SK-N-SH (cell line): Measurements from ENCODE around the gene TRPM2. TPM values are rescaled to one million over a fixed set of nuclear protein-coding genes. Genes with fewer than 3 reads are reported as not detected.

Experiments used
- CTCF ChIA-PET: fragments of 300-600, 350-600 bp; formaldehyde crosslinking; extraction: SDS; loops from one replicate; lab custom pipeline; 2021; lab: Yijun Ruan, JAX
- POLR2A ChIA-PET: fragments of 350-600 bp; sonication (Branson Sonifier 250); formaldehyde crosslinking; extraction: SDS; loops from one replicate; lab custom pipeline; 2020; ENCODE audit warnings: antibody characterized with exemption, inconsistent platforms; lab: Yijun Ruan, JAX
- DNase-seq: peaks from one replicate; pipeline ENCODE4 v3.0.0; 2012
- H2AFZ ChIP-seq: fragments of 200-600 bp; sonication (generic); 2 replicates; pipeline ENCODE4 v1.8.1; 2016; ENCODE audit warnings: antibody characterized with exemption, mild to moderate bottlenecking, low read depth
- H3F3A ChIP-seq: fragments of 200-600 bp; sonication (generic); replicated peaks from 2 replicates; pipeline ENCODE3; 2016; ENCODE audit warnings: antibody characterized with exemption, mild to moderate bottlenecking; ENCODE audit not compliant: insufficient read depth
- H3K27ac ChIP-seq, 2 experiments: fragments of 200-500 bp in 1 of 2; fragments of 200-600 bp in 1 of 2; sonication (Bioruptor generic) in 1 of 2; sonication (generic), shearing (Covaris generic) in 1 of 2; 2 replicates each; pipeline versions ENCODE4 v1.5.1 to v1.6.1; 2014 to 2016; ENCODE audit warnings: low read depth in 2 of 2, inconsistent platforms in 1 of 2, low read length in 1 of 2, mild to moderate bottlenecking in 1 of 2, mixed read lengths in 1 of 2
- H3K27me3 ChIP-seq: fragments of 200-600 bp; sonication (generic), shearing (Covaris generic); 2 replicates; pipeline ENCODE4 v1.6.1; 2016; ENCODE audit warnings: mixed run types; ENCODE audit not compliant: insufficient read depth
- H3K36me3 ChIP-seq, 2 experiments: fragments of 200-500 bp in 1 of 2; fragments of 200-600 bp in 1 of 2; sonication (Bioruptor generic) in 1 of 2; sonication (generic) in 1 of 2; replicated peaks in 1 of 2; 2 replicates each; pipeline versions ENCODE3 to v1.5.1; 2014 to 2016; ENCODE audit warnings: low read length in 1 of 2, mild to moderate bottlenecking in 1 of 2; ENCODE audit not compliant: insufficient read depth in 2 of 2, control insufficient read depth in 1 of 2
- H3K4me1 ChIP-seq, 2 experiments: fragments of 200-500 bp in 1 of 2; fragments of 200-600 bp in 1 of 2; sonication (Bioruptor generic) in 1 of 2; sonication (generic), shearing (Covaris generic) in 1 of 2; 2 replicates each; pipeline versions ENCODE4 v1.5.1 to v1.6.1; 2014 to 2016; ENCODE audit warnings: low read depth in 1 of 2, low read length in 1 of 2, mixed run types in 1 of 2; ENCODE audit not compliant: insufficient read depth in 2 of 2, control insufficient read depth in 1 of 2
- H3K4me2 ChIP-seq: fragments of 200-600 bp; sonication (generic), shearing (Covaris generic); 2 replicates; pipeline ENCODE4 v1.6.1; 2017; ENCODE audit warnings: mixed run types
- H3K4me3 ChIP-seq, 2 experiments: fragments of 200-500 bp in 1 of 2; fragments of 200-600 bp in 1 of 2; sonication (Bioruptor generic) in 1 of 2; sonication (generic), shearing (Covaris generic) in 1 of 2; 2 replicates each; pipeline versions ENCODE4 v1.5.1 to v1.8.1; 2014 to 2016; ENCODE audit warnings: low read depth in 2 of 2, inconsistent platforms in 1 of 2, low read length in 1 of 2, mild to moderate bottlenecking in 1 of 2, mixed read lengths in 1 of 2, moderate library complexity in 1 of 2
- H3K79me2 ChIP-seq: fragments of 200-600 bp; sonication (generic); 2 replicates; pipeline ENCODE4 v1.8.1; 2017; ENCODE audit warnings: mild to moderate bottlenecking; ENCODE audit not compliant: insufficient read depth
- H3K9ac ChIP-seq: fragments of 200-600 bp; sonication (generic); 2 replicates; pipeline ENCODE4 v1.6.1; 2017; ENCODE audit warnings: mixed run types
- H3K9me2 ChIP-seq: fragments of 200-600 bp; sonication (generic); 2 replicates; pipeline ENCODE4 v1.6.1; 2017; ENCODE audit warnings: mixed run types
- H3K9me3 ChIP-seq: fragments of 200-600 bp; sonication (generic); 2 replicates; pipeline ENCODE4 v1.6.1; 2017; ENCODE audit warnings: mixed run types, mild to moderate bottlenecking, moderate library complexity
- H4K20me1 ChIP-seq: fragments of 200-600 bp; sonication (generic); 2 replicates; pipeline ENCODE4 v1.6.1; 2017; ENCODE audit warnings: mild to moderate bottlenecking, mixed run types; ENCODE audit not compliant: insufficient read depth
- CTCF ChIP-seq: fragments of 200-600 bp; sonication (generic); IDR thresholded peaks from 2 replicates; pipeline ENCODE4 v1.6.1; 2017; ENCODE audit warnings: antibody characterized with exemption, mild to moderate bottlenecking, moderate library complexity
- ELF1 ChIP-seq: IDR thresholded peaks from 2 replicates; pipeline ENCODE4 v1.4.0; 2012
- GATA2 ChIP-seq: sonication (generic); formaldehyde crosslinking; IDR thresholded peaks from 2 replicates; pipeline ENCODE4 v1.5.0; 2020; ENCODE audit warnings: mild to moderate bottlenecking, missing genetic modification reagents
- MXI1 ChIP-seq: IDR thresholded peaks from 2 replicates; pipeline ENCODE4 v1.6.1; 2012; ENCODE audit warnings: mild to moderate bottlenecking, low read depth, low read length, improper control_type of control experiment
- NFIC ChIP-seq: IDR thresholded peaks from 2 replicates; pipeline ENCODE4 v1.4.0; 2012; ENCODE audit warnings: borderline replicate concordance
- RCOR1 ChIP-seq: fragments of 150-350 bp; IDR thresholded peaks from 2 replicates; pipeline ENCODE4 v1.6.1; 2017; ENCODE audit warnings: antibody characterized with exemption, low read length
- RFX5 ChIP-seq: IDR thresholded peaks from 2 replicates; pipeline ENCODE4 v1.6.1; 2012; ENCODE audit warnings: mild to moderate bottlenecking, improper control_type of control experiment, low read length
- TAF1 ChIP-seq: IDR thresholded peaks from 2 replicates; pipeline ENCODE4 v1.6.1; 2012; ENCODE audit warnings: low read depth, mild to moderate bottlenecking, low read length, moderate library complexity, borderline replicate concordance
- TCF12 ChIP-seq: IDR thresholded peaks from 2 replicates; pipeline ENCODE4 v1.4.0; 2012
- WGBS: methylation state at CpG from one replicate; pipeline ENCODE4 v1.1.6; 2017; ENCODE audit warnings: low lambda C conversion rate; 5-methylcytosine and 5-hydroxymethylcytosine counted together
- polyA plus RNA-seq, 3 experiments: library from polyadenylated mRNA; depleted of rRNA; stranded (reverse); fragments of >200 nt; gene quantifications; 2 replicates each; pipeline ENCODE4 v1.2.3, GENCODE V29; 2012
- TF ChIP-seq, protein P1 (sequence below): IDR thresholded peaks from 2 replicates; pipeline ENCODE4 v1.6.1; 2012; ENCODE audit warnings: mild to moderate bottlenecking, low read depth, low read length, moderate library complexity
- TF ChIP-seq, protein P2 (sequence below): IDR thresholded peaks from 2 replicates; pipeline ENCODE4 v1.4.0; 2012; ENCODE audit warnings: low read depth, borderline replicate concordance
- TF ChIP-seq, protein P3 (sequence below): IDR thresholded peaks from 2 replicates; pipeline ENCODE4 v1.4.0; 2012; ENCODE audit warnings: low read depth, borderline replicate concordance

Gene TRPM2
- polyA plus RNA-seq, 1 of the 3 experiments (the other 2 are of a cell fraction), result not detected

- Histone ChIP-seq H3F3A (peaks cover 10% of the 10 kb centered on the region), H3K4me2 (no peak overlapping the region), H3K79me2 (no peaks in the 10 kb centered on the region), H3K9me3 (peaks cover 9% of the 10 kb centered on the region), H3K36me3 (no peaks in the 10 kb centered on the region), H3K4me3 (no peak overlapping the region), H2AFZ (no peak overlapping the region), H3K9me2 (no peaks in the 10 kb centered on the region), H3K27me3 (no peaks in the 10 kb centered on the region), H3K9ac (no peak overlapping the region), H3K4me1 (peaks cover 0 to 3% of the 10 kb centered on the region in 2 experiments; a peak in 1 of 4 replicates), H3K27ac (no peak overlapping the region), H4K20me1 (no peaks in the 10 kb centered on the region)
- no peak for TF ChIP-seq RFX5
- TF ChIP-seq, protein P1, sequence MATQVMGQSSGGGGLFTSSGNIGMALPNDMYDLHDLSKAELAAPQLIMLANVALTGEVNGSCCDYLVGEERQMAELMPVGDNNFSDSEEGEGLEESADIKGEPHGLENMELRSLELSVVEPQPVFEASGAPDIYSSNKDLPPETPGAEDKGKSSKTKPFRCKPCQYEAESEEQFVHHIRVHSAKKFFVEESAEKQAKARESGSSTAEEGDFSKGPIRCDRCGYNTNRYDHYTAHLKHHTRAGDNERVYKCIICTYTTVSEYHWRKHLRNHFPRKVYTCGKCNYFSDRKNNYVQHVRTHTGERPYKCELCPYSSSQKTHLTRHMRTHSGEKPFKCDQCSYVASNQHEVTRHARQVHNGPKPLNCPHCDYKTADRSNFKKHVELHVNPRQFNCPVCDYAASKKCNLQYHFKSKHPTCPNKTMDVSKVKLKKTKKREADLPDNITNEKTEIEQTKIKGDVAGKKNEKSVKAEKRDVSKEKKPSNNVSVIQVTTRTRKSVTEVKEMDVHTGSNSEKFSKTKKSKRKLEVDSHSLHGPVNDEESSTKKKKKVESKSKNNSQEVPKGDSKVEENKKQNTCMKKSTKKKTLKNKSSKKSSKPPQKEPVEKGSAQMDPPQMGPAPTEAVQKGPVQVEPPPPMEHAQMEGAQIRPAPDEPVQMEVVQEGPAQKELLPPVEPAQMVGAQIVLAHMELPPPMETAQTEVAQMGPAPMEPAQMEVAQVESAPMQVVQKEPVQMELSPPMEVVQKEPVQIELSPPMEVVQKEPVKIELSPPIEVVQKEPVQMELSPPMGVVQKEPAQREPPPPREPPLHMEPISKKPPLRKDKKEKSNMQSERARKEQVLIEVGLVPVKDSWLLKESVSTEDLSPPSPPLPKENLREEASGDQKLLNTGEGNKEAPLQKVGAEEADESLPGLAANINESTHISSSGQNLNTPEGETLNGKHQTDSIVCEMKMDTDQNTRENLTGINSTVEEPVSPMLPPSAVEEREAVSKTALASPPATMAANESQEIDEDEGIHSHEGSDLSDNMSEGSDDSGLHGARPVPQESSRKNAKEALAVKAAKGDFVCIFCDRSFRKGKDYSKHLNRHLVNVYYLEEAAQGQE, result no peak
- TF ChIP-seq, protein P2, sequence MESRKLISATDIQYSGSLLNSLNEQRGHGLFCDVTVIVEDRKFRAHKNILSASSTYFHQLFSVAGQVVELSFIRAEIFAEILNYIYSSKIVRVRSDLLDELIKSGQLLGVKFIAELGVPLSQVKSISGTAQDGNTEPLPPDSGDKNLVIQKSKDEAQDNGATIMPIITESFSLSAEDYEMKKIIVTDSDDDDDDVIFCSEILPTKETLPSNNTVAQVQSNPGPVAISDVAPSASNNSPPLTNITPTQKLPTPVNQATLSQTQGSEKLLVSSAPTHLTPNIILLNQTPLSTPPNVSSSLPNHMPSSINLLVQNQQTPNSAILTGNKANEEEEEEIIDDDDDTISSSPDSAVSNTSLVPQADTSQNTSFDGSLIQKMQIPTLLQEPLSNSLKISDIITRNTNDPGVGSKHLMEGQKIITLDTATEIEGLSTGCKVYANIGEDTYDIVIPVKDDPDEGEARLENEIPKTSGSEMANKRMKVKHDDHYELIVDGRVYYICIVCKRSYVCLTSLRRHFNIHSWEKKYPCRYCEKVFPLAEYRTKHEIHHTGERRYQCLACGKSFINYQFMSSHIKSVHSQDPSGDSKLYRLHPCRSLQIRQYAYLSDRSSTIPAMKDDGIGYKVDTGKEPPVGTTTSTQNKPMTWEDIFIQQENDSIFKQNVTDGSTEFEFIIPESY, result no peak
- no peak for TF ChIP-seq TCF12
- no peak for TF ChIP-seq ELF1
- TF ChIP-seq, protein P3, sequence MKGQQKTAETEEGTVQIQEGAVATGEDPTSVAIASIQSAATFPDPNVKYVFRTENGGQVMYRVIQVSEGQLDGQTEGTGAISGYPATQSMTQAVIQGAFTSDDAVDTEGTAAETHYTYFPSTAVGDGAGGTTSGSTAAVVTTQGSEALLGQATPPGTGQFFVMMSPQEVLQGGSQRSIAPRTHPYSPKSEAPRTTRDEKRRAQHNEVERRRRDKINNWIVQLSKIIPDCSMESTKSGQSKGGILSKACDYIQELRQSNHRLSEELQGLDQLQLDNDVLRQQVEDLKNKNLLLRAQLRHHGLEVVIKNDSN, result no peak
- TF ChIP-seq MXI1, result no peak
- DNase-seq, result no peak
- ChIA-PET CTCF (interaction anchor here (0.7 to 1.0 kb wide), 2 partner anchors 31 to 128 kb away, joined by 3 read pairs; no protein-coding TSS in a partner anchor), POLR2A (no interaction called here)
- 45% methylated on average over 14 of the region's 40 CpGs for WGBS
Observed at GRCh38 chr21:44425307-44425894, 72.0 kb downstream of the TRPM2 start.

DNA sequence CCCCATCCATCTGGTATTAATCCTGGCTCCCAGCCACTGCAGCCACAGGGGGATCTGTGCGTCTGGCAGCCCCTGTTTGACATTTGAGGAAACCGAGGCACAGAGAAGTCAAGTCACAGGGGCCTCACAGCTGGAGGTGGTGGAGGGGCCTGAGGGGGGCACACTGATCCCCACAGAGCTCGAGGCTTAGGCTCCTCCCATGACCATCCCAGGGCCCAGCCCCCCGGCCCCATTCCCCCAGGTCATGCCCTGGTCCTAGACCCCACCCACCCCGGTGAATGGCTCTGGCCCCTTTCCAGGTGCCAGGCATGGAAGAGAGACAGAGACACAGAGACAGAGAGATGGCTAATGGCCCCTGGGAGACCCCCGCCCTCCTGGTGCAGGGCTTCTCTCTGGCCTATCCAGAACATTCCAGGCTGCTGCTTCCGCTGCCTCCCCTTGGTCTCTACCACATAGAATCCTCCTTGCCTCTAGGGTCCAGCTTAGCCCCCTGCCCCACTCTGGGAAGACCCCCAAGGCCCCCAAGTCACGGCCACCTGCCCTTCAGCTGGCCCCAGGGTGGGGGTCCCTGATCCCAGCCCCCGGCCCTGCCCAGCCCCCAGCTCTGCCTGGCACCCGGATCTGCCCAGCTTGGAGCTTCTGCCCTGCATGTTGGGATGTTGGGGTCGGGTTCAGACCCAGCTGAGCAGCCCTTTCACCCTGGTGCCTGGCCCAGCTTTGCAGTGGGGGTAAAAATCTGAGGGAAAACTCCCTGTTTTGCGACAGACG is 72.7 kb downstream of the TRPM2 start:
- H3K4me1 ChIP-seq, result peaks cover 0 to 3% of the 10 kb centered on the region in 2 experiments; a peak in 1 of 4 replicates
- H3F3A ChIP-seq, result peaks cover 10% of the 10 kb centered on the region
- ChIA-PET POLR2A (interaction anchor here (0.5 kb wide), 1 partner anchor 386 kb away, joined by 3 read pairs; no protein-coding TSS in a partner anchor), CTCF (interaction anchor here (1.0 kb wide), 1 partner anchor 128 kb away, joined by 3 read pairs; no protein-coding TSS in a partner anchor)
- DNase-seq, result no peak
- H3K36me3 ChIP-seq, result no peaks in the 10 kb centered on the region
- H3K9ac ChIP-seq, result no peak overlapping the region
- H4K20me1 ChIP-seq, result no peaks in the 10 kb centered on the region
- TF ChIP-seq RCOR1 (no peak), GATA2 (CRISPR knock-in tag) (no peak), CTCF (no peak), NFIC (no peak), MXI1 (no peak), TAF1 (no peak)
- TF ChIP-seq, all 33 proteins: peak for 0
- H3K9me2 ChIP-seq, result no peaks in the 10 kb centered on the region
- H3K4me3 ChIP-seq, result no peak overlapping the region
- WGBS, result 39% methylated on average over 8 of the region's 13 CpGs
- no peak overlapping the region for H3K27ac ChIP-seq
- H3K27me3 ChIP-seq, result no peaks in the 10 kb centered on the region
- no peak overlapping the region for H3K4me2 ChIP-seq
- no peaks in the 10 kb centered on the region for H3K79me2 ChIP-seq
- no peak overlapping the region for H2AFZ ChIP-seq
- H3K9me3 ChIP-seq, result peaks cover 9% of the 10 kb centered on the region
